CD14-positive monocyte (primary cell): ENCODE data around the gene BNC2. TPM values are rescaled to one million over a fixed set of nuclear protein-coding genes. Genes with fewer than 3 reads are reported as not detected.

Experiments used
- DNase-seq, 3 donors: peaks; one replicate each; pipeline ENCODE4 v3.0.0-alpha.2; 2011 to 2022
- H2AFZ ChIP-seq: 2 replicates; pipeline ENCODE4 v1.6.0; 2012; ENCODE audit warnings: mild to moderate bottlenecking, low read depth, low read length, inconsistent platforms; ENCODE audit not compliant: insufficient read depth, poor library complexity, severe bottlenecking
- H3K27ac ChIP-seq, 2 donors: 1 replicate in 1 of 2; 2 replicates in 1 of 2; pipeline ENCODE4 v1.5.1; 2012 to 2013; ENCODE audit warnings: low read length in 2 of 2, control low read depth in 1 of 2, inconsistent platforms in 1 of 2, low read depth in 1 of 2, mild to moderate bottlenecking in 1 of 2
- H3K27me3 ChIP-seq, 2 donors: one replicate each; pipeline versions ENCODE4 v1.6.0 to v1.6.1; 2011 to 2013; ENCODE audit warnings: low read length in 2 of 2; ENCODE audit not compliant: control insufficient read depth in 2 of 2, insufficient read depth in 2 of 2
- H3K36me3 ChIP-seq, 2 donors: replicated peaks in 1 of 2; 1 replicate in 1 of 2; 2 replicates in 1 of 2; pipeline versions ENCODE4 v1.5.1 to v1.6.1; 2012 to 2013; ENCODE audit warnings: low read length in 2 of 2, control low read depth in 1 of 2, inconsistent platforms in 1 of 2, mild to moderate bottlenecking in 1 of 2; ENCODE audit not compliant: insufficient read depth in 2 of 2, control insufficient read depth in 1 of 2
- H3K4me1 ChIP-seq, 2 donors: 1 replicate in 1 of 2; 2 replicates in 1 of 2; pipeline versions ENCODE4 v1.5.1 to v1.6.1; 2012 to 2013; ENCODE audit warnings: low read length in 2 of 2, control low read depth in 1 of 2, inconsistent platforms in 1 of 2, mild to moderate bottlenecking in 1 of 2, moderate library complexity in 1 of 2; ENCODE audit not compliant: insufficient read depth in 2 of 2, control insufficient read depth in 1 of 2
- H3K4me2 ChIP-seq: replicated peaks from 2 replicates; pipeline ENCODE3; 2012; ENCODE audit warnings: low read length, moderate library complexity, mild to moderate bottlenecking; ENCODE audit not compliant: poor library complexity, severe bottlenecking; ENCODE audit errors: extremely low read depth
- H3K4me3 ChIP-seq, 3 experiments: fragments of 200-600 bp in 1 of 3; sonication (generic) in 1 of 3; replicated peaks in 1 of 3; 1 replicate in 2 of 3; 2 replicates in 1 of 3; pipeline ENCODE4 v1.5.1; 2011 to 2013; ENCODE audit warnings: low read length in 3 of 3, mild to moderate bottlenecking in 3 of 3, control low read depth in 2 of 3, low read depth in 2 of 3, inconsistent platforms in 1 of 3, moderate library complexity in 1 of 3
- H3K79me2 ChIP-seq: 2 replicates; pipeline ENCODE4 v1.6.0; 2012; ENCODE audit warnings: mild to moderate bottlenecking, control low read depth, inconsistent platforms, low read length, moderate library complexity; ENCODE audit not compliant: insufficient read depth
- H3K9ac ChIP-seq: 2 replicates; pipeline ENCODE4 v1.6.0; 2017; ENCODE audit warnings: low read length, mild to moderate bottlenecking; ENCODE audit not compliant: insufficient read depth, poor library complexity, severe bottlenecking
- H3K9me3 ChIP-seq, 2 donors: replicated peaks in 1 of 2; 1 replicate in 1 of 2; 2 replicates in 1 of 2; pipeline versions ENCODE4 v1.5.1 to v1.6.1; 2012 to 2013; ENCODE audit warnings: low read length in 2 of 2, control low read depth in 1 of 2; ENCODE audit not compliant: control insufficient read depth in 1 of 2, insufficient read depth in 1 of 2
- H4K20me1 ChIP-seq: 2 replicates; pipeline ENCODE4 v1.6.0; 2012; ENCODE audit warnings: mild to moderate bottlenecking, low read length, control low read depth, moderate library complexity; ENCODE audit not compliant: insufficient read depth
- H3K27ac Mint-ChIP-seq, 7 donors: one replicate each; pipeline ENCODE4 v1.8.0; 2020; ENCODE audit warnings: mild to moderate bottlenecking in 7 of 7, mixed read lengths in 7 of 7, moderate library complexity in 6 of 7, inconsistent platforms in 2 of 7
- H3K27me3 Mint-ChIP-seq, 3 donors: one replicate each; pipeline ENCODE4 v1.8.0; 2021 to 2022; ENCODE audit warnings: low read depth in 3 of 3, mild to moderate bottlenecking in 3 of 3, mixed read lengths in 3 of 3, moderate library complexity in 3 of 3, inconsistent platforms in 1 of 3
- H3K36me3 Mint-ChIP-seq, 2 donors: one replicate each; pipeline ENCODE4 v1.8.0; 2020; ENCODE audit warnings: mixed read lengths in 2 of 2, inconsistent platforms in 1 of 2, mild to moderate bottlenecking in 1 of 2
- H3K4me1 Mint-ChIP-seq: one replicate; pipeline ENCODE4 v1.8.0; 2020; ENCODE audit warnings: mild to moderate bottlenecking, mixed read lengths
- H3K4me3 Mint-ChIP-seq, 2 donors: one replicate each; pipeline ENCODE4 v1.8.0; 2020; ENCODE audit warnings: mild to moderate bottlenecking in 2 of 2, mixed read lengths in 2 of 2, moderate library complexity in 1 of 2
- H3K9me3 Mint-ChIP-seq, 7 donors: one replicate each; pipeline ENCODE4 v1.8.0; 2020 to 2022; ENCODE audit warnings: mixed read lengths in 7 of 7, mild to moderate bottlenecking in 6 of 7, moderate library complexity in 6 of 7, inconsistent platforms in 2 of 7
- WGBS: methylation state at CpG from one replicate; pipeline ENCODE4 v1.1.5; 2013; ENCODE audit warnings: missing lambda C conversion rate; ENCODE audit not compliant: insufficient coverage; 5-methylcytosine and 5-hydroxymethylcytosine counted together
- intact Hi-C, 2 donors: fragments of 100-400 bp; cut with micrococcal nuclease; formaldehyde crosslinking; loops; one replicate each; pipeline versions ENCODE4 v1.15.0 to v1.15.1; 2023
- polyA plus RNA-seq, 3 donors: library from polyadenylated mRNA; depleted of rRNA in 1 of 3; unstranded in 2 of 3; stranded (reverse) in 1 of 3; fragments of 300-500 nt in 2 of 3; fragments of >200 nt in 1 of 3; fragmentation: Illumina TruSeq in 2 of 3; gene quantifications; 1 replicate in 2 of 3; 2 replicates in 1 of 3; pipeline ENCODE4 v1.2.3, GENCODE V29; 2012 to 2021
- TF ChIP-seq, protein P1 (sequence below): fragments of 200-600 bp; IDR thresholded peaks from one replicate; pipeline ENCODE4 v1.8.0; 2022; ENCODE audit warnings: antibody characterized with exemption, mild to moderate bottlenecking

Gene BNC2
- polyA plus RNA-seq, 3 donors, result 0.01 TPM; not detected in 2

DNA sequence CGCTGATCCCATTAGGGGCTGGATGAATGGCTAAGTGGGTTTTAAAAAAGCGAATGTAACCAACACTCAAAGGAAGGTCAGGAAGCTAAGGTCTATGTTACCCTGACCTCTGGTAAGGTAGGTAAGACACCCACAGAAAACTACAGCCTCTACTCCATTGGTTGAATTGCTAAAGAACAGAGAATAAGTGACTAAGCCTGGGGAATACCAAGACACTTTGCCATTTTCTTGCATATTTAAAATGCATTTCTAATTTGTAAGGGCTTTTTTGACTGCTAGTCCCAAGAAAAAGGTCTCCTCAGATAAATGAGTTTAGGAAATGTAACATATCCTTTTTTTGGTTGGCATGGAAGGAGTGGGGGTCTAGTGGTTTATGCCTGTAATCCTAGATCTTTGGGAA, 368.7 kb downstream of the BNC2 start:
- no CpG with 5 or more reads among the region's 2 CpGs for WGBS
- Histone ChIP-seq H3K9ac (no peak overlapping the region), H3K9me3 (no peaks in the 10 kb centered on the region), H3K4me1 (no peaks in the 10 kb centered on the region), H3K79me2 (no peaks in the 10 kb centered on the region), H2AFZ (no peak overlapping the region), H3K27ac (no peak overlapping the region), H3K4me2 (no peak overlapping the region), H3K4me3 (no peak overlapping the region), H4K20me1 (no peaks in the 10 kb centered on the region), H3K36me3 (no peaks in the 10 kb centered on the region), H3K27me3 (no peaks in the 10 kb centered on the region)
- Mint-ChIP-seq H3K36me3 (no peaks in the 10 kb centered on the region), H3K9me3 (peaks cover 0 to 3% (median 0%) of the 10 kb centered on the region in 7 donors), H3K27ac (no peak overlapping the region), H3K4me1 (no peaks in the 10 kb centered on the region), H3K4me3 (no peak overlapping the region), H3K27me3 (peaks cover 0 to 2% (median 0%) of the 10 kb centered on the region in 3 donors)
- TF ChIP-seq, protein P1, sequence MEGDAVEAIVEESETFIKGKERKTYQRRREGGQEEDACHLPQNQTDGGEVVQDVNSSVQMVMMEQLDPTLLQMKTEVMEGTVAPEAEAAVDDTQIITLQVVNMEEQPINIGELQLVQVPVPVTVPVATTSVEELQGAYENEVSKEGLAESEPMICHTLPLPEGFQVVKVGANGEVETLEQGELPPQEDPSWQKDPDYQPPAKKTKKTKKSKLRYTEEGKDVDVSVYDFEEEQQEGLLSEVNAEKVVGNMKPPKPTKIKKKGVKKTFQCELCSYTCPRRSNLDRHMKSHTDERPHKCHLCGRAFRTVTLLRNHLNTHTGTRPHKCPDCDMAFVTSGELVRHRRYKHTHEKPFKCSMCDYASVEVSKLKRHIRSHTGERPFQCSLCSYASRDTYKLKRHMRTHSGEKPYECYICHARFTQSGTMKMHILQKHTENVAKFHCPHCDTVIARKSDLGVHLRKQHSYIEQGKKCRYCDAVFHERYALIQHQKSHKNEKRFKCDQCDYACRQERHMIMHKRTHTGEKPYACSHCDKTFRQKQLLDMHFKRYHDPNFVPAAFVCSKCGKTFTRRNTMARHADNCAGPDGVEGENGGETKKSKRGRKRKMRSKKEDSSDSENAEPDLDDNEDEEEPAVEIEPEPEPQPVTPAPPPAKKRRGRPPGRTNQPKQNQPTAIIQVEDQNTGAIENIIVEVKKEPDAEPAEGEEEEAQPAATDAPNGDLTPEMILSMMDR, result no peak
- DNase-seq, result no peak
- intact Hi-C loops, result no loop called here

DNA sequence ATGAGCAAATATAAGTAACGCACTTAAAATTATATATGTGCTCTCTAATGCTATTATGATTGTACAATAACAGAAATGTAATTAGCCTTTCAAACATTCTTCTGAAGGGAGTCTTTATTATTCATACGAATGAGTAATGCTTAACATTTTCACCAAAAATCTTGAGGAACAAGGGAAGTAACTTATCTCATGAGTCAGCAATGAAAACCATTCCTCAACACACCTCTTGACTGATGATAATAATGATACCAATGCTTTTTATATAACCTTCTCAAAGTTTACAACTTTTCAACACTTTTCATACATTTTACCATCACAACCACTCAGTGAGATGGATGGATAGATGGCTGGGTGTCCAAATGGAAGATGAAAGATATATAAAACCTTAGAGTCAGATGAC, 369.3 kb downstream of the BNC2 start:
- no peak overlapping the region for H3K27ac ChIP-seq
- H3K9me3 ChIP-seq, result no peaks in the 10 kb centered on the region
- Mint-ChIP-seq H3K36me3 (no peaks in the 10 kb centered on the region), H3K4me3 (no peak overlapping the region), H3K9me3 (peaks cover 0 to 3% (median 0%) of the 10 kb centered on the region in 7 donors), H3K4me1 (no peaks in the 10 kb centered on the region), H3K27me3 (peaks cover 0 to 2% (median 0%) of the 10 kb centered on the region in 3 donors), H3K27ac (no peak overlapping the region)
- no peaks in the 10 kb centered on the region for H4K20me1 ChIP-seq
- no peak overlapping the region for H3K4me2 ChIP-seq
- H3K27me3 ChIP-seq, result no peaks in the 10 kb centered on the region
- H3K9ac ChIP-seq, result no peak overlapping the region
- no CpG with 5 or more reads among the region's 2 CpGs for WGBS
- TF ChIP-seq, protein P1, result no peak
- H2AFZ ChIP-seq, result no peak overlapping the region
- no peaks in the 10 kb centered on the region for H3K79me2 ChIP-seq
- DNase-seq, result no peak
- no peaks in the 10 kb centered on the region for H3K36me3 ChIP-seq
- no peak overlapping the region for H3K4me3 ChIP-seq
- intact Hi-C loops, result no loop called here
- no peaks in the 10 kb centered on the region for H3K4me1 ChIP-seq
